B cell (primary cell): ENCODE measurements around the gene SLC9A7. TPM values are rescaled to one million over a fixed set of nuclear protein-coding genes. Genes with fewer than 3 reads are reported as not detected.
A peak's percentile ranks its signal among the peaks of the same experiment; 100 is the strongest.

ENCODE experiments used
- ATAC-seq: fragments of 200-7000 bp; cut with Tn5 transposase; one replicate; pipeline ENCODE4 v1.10.0; 2021; ENCODE audit warnings: low read depth, mild to moderate bottlenecking, moderate number of reproducible peaks, moderate library complexity
- CTCF ChIA-PET: fragments of 350-600 bp; sonication (Branson Sonifier 250); formaldehyde crosslinking; loops from one replicate; lab custom pipeline; 2021; ENCODE audit warnings: antibody characterized with exemption, inconsistent platforms; lab: Charles Lee
- POLR2A ChIA-PET: fragments of 350-600 bp; sonication (Branson Sonifier 250); formaldehyde crosslinking; loops from one replicate; lab custom pipeline; 2021; ENCODE audit warnings: antibody characterized with exemption; lab: Charles Lee
- DNase-seq: peaks from one replicate; pipeline ENCODE4 v3.0.0; 2013
- H2AFZ ChIP-seq: 2 replicates; pipeline ENCODE4 v1.6.1; 2012; ENCODE audit warnings: mild to moderate bottlenecking, low read depth, low read length; ENCODE audit not compliant: insufficient read depth, poor library complexity, severe bottlenecking
- H3K27ac ChIP-seq, 2 donors: 1 replicate in 1 of 2; 2 replicates in 1 of 2; pipeline ENCODE4 v1.5.1; 2012 to 2013; ENCODE audit warnings: low read length in 2 of 2, mild to moderate bottlenecking in 2 of 2, moderate library complexity in 1 of 2
- H3K27me3 ChIP-seq, 4 experiments: fragments of 200-600 bp in 1 of 4; sonication (generic) in 1 of 4; replicated peaks in 1 of 4; 1 replicate in 2 of 4; 2 replicates in 2 of 4; pipeline versions ENCODE4 v1.6.1 to v1.7.0; 2013 to 2016; ENCODE audit warnings: low read length in 3 of 4, mild to moderate bottlenecking in 2 of 4, mixed read lengths in 1 of 4, moderate library complexity in 1 of 4; ENCODE audit not compliant: insufficient read depth in 4 of 4, control insufficient read depth in 3 of 4; ENCODE audit errors: control extremely low read depth in 1 of 4
- H3K36me3 ChIP-seq, 2 experiments: replicated peaks in 1 of 2; 1 replicate in 1 of 2; 2 replicates in 1 of 2; pipeline versions ENCODE4 v1.6.1 to v1.7.1; 2013; ENCODE audit warnings: low read length in 1 of 2; ENCODE audit not compliant: insufficient read depth in 2 of 2, control insufficient read depth in 1 of 2; ENCODE audit errors: control extremely low read depth in 1 of 2, extremely low read depth in 1 of 2
- H3K4me1 ChIP-seq, 2 donors: fragments of 200-600 bp in 1 of 2; sonication (generic) in 1 of 2; 1 replicate in 1 of 2; 2 replicates in 1 of 2; pipeline versions ENCODE4 v1.5.1 to v1.6.1; 2013 to 2017; ENCODE audit warnings: low read length in 2 of 2; ENCODE audit not compliant: control insufficient read depth in 2 of 2, insufficient read depth in 2 of 2
- H3K4me2 ChIP-seq: replicated peaks from 2 replicates; pipeline ENCODE3; 2012; ENCODE audit warnings: mild to moderate bottlenecking, low read depth, low read length; ENCODE audit not compliant: poor library complexity, severe bottlenecking
- H3K4me3 ChIP-seq, 5 experiments: fragments of 200-600 bp in 1 of 5; sonication (generic) in 1 of 5; 1 replicate in 3 of 5; 2 replicates in 2 of 5; pipeline versions ENCODE4 v1.5.1 to v1.7.0; 2011 to 2016; ENCODE audit warnings: low read length in 4 of 5, mild to moderate bottlenecking in 4 of 5, low read depth in 2 of 5, control low read depth in 1 of 5, moderate library complexity in 1 of 5; ENCODE audit not compliant: insufficient read depth in 1 of 5; ENCODE audit errors: control extremely low read depth in 1 of 5, extremely low read depth in 1 of 5
- H3K79me2 ChIP-seq: fragments of 200-600 bp; sonication (generic); one replicate; pipeline ENCODE4 v1.6.0; 2016; ENCODE audit warnings: low read length; ENCODE audit not compliant: control insufficient read depth, insufficient read depth
- H3K9ac ChIP-seq: fragments of 200-600 bp; sonication (generic); 2 replicates; pipeline ENCODE4 v1.6.1; 2017; ENCODE audit warnings: mild to moderate bottlenecking, low read length, moderate library complexity
- H3K9me3 ChIP-seq, 3 donors: one replicate each; pipeline versions ENCODE4 v1.6.1 to v1.7.1; 2013; ENCODE audit warnings: low read length in 2 of 3; ENCODE audit not compliant: control insufficient read depth in 2 of 3, insufficient read depth in 1 of 3; ENCODE audit errors: control extremely low read depth in 1 of 3
- H4K20me1 ChIP-seq: 2 replicates; pipeline ENCODE4 v1.6.0; 2012; ENCODE audit warnings: mild to moderate bottlenecking, low read length; ENCODE audit not compliant: insufficient read depth, control insufficient read depth, poor library complexity, severe bottlenecking
- H3K27ac Mint-ChIP-seq: one replicate; pipeline ENCODE4 v1.8.0; 2021; ENCODE audit warnings: mixed read lengths
- H3K27me3 Mint-ChIP-seq: one replicate; pipeline ENCODE4 v1.8.0; 2021; ENCODE audit warnings: mixed read lengths
- H3K4me1 Mint-ChIP-seq: one replicate; pipeline ENCODE4 v1.8.0; 2021; ENCODE audit warnings: mixed read lengths
- H3K4me3 Mint-ChIP-seq: one replicate; pipeline ENCODE4 v1.8.0; 2021; ENCODE audit warnings: mixed read lengths
- H3K9me3 Mint-ChIP-seq: one replicate; pipeline ENCODE4 v1.8.0; 2022; ENCODE audit warnings: mixed read lengths; ENCODE audit not compliant: insufficient read depth
- EZH2 ChIP-seq: IDR thresholded peaks from 2 replicates; pipeline ENCODE4 v1.6.1; 2012; ENCODE audit warnings: borderline replicate concordance, low read depth, mild to moderate bottlenecking, moderate library complexity, low read length; ENCODE audit not compliant: insufficient read depth, poor library complexity, severe bottlenecking
- WGBS: methylation state at CpG from one replicate; pipeline ENCODE4 v1.1.5; 2013; ENCODE audit warnings: missing lambda C conversion rate; ENCODE audit not compliant: insufficient coverage; 5-methylcytosine and 5-hydroxymethylcytosine counted together
- intact Hi-C: fragments of 100-400 bp; cut with micrococcal nuclease; formaldehyde crosslinking; loops from one replicate; pipeline ENCODE4 v1.10.0; 2022
- polyA plus RNA-seq: library from polyadenylated mRNA; depleted of rRNA; stranded (reverse); fragments of >200 nt; gene quantifications from 2 replicates; pipeline ENCODE4 v1.2.3, GENCODE V29; 2012
- total RNA-seq, 2 donors: library from RNA; stranded (reverse); fragments of 120-200 nt in 1 of 2; gene quantifications; 1 replicate in 1 of 2; 2 replicates in 1 of 2; pipeline versions ENCODE4 v1.2.3 to v1.2.4, GENCODE V29; 2013 to 2022
- TF ChIP-seq, protein P1 (sequence below): fragments of 200-600 bp; IDR thresholded peaks from one replicate; pipeline ENCODE4 v1.8.0; 2022; ENCODE audit warnings: antibody characterized with exemption, mild to moderate bottlenecking

The SLC9A7 gene
- total and polyA plus RNA-seq, 2 donors (not counting 1 experiment from before 2014, with no cell fraction given): 24.9 to 53.2 TPM

- Histone ChIP-seq H3K27me3 (no peaks in the 10 kb centered on the region), H4K20me1 (peaks cover 30% of the 10 kb centered on the region), H3K27ac (peak overlapping the region in 1 of 2 donors; percentile 1), H3K4me3 (no peak overlapping the region), H3K4me2 (peak overlapping the region; percentile 37), H3K9ac (no peak overlapping the region), H3K79me2 (peaks cover 69% of the 10 kb centered on the region), H3K4me1 (peaks cover 25% of the 10 kb centered on the region in 2 donors), H3K9me3 (no peaks in the 10 kb centered on the region), H3K36me3 (no peaks in the 10 kb centered on the region), H2AFZ (no peak overlapping the region)
- DNase-seq (no peak), ATAC-seq (no peak)
- ChIA-PET POLR2A (no interaction called here), CTCF (interaction anchor here (0.6 kb wide), 1 partner anchor 9 kb away, joined by 4 read pairs; no protein-coding TSS in a partner anchor)
- H3K4me3 Mint-ChIP-seq: no peak overlapping the region
- H3K9me3 Mint-ChIP-seq: no peaks in the 10 kb centered on the region
- peak overlapping the region; percentile 53 for H3K27ac Mint-ChIP-seq
- H3K27me3 Mint-ChIP-seq: no peaks in the 10 kb centered on the region
- no peak for TF ChIP-seq EZH2
- TF ChIP-seq, protein P1, sequence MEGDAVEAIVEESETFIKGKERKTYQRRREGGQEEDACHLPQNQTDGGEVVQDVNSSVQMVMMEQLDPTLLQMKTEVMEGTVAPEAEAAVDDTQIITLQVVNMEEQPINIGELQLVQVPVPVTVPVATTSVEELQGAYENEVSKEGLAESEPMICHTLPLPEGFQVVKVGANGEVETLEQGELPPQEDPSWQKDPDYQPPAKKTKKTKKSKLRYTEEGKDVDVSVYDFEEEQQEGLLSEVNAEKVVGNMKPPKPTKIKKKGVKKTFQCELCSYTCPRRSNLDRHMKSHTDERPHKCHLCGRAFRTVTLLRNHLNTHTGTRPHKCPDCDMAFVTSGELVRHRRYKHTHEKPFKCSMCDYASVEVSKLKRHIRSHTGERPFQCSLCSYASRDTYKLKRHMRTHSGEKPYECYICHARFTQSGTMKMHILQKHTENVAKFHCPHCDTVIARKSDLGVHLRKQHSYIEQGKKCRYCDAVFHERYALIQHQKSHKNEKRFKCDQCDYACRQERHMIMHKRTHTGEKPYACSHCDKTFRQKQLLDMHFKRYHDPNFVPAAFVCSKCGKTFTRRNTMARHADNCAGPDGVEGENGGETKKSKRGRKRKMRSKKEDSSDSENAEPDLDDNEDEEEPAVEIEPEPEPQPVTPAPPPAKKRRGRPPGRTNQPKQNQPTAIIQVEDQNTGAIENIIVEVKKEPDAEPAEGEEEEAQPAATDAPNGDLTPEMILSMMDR: no peak
- H3K4me1 Mint-ChIP-seq: peaks cover 63% of the 10 kb centered on the region
- intact Hi-C loops: no loop called here
- 40% methylated on average over 1 of the region's 7 CpGs for WGBS
These were observed 36.0 kb downstream of the SLC9A7 start for GRCh38 chrX:46722742-46723568.

- peaks cover 59 to 62% of the 10 kb centered on the region in 2 donors for H3K4me1 ChIP-seq
- H2AFZ ChIP-seq: no peak overlapping the region
- H4K20me1 ChIP-seq: peaks cover 4% of the 10 kb centered on the region
- no peaks in the 10 kb centered on the region for H3K36me3 ChIP-seq
- no peak overlapping the region for H3K4me3 Mint-ChIP-seq
- peaks cover 80% of the 10 kb centered on the region for H3K4me1 Mint-ChIP-seq
- ATAC-seq (no peak), DNase-seq (no peak)
- H3K27ac ChIP-seq: peak overlapping the region in 1 of 2 donors; percentile 61
- H3K27me3 ChIP-seq: no peaks in the 10 kb centered on the region
- POLR2A ChIA-PET: no interaction called here
- H3K27me3 Mint-ChIP-seq: no peaks in the 10 kb centered on the region
- no peak overlapping the region for H3K9ac ChIP-seq
- CTCF ChIA-PET: no interaction called here
- H3K27ac Mint-ChIP-seq: peak overlapping the region; percentile 10
- no peaks in the 10 kb centered on the region for H3K9me3 Mint-ChIP-seq
- no CpG with 5 or more reads among the region's 3 CpGs for WGBS
- H3K9me3 ChIP-seq: no peaks in the 10 kb centered on the region
- H3K79me2 ChIP-seq: peaks cover 68% of the 10 kb centered on the region
- H3K4me2 ChIP-seq: peak overlapping the region; percentile 47
- H3K4me3 ChIP-seq: no peak overlapping the region
- intact Hi-C loops: no loop called here
- no peak for TF ChIP-seq EZH2
- TF ChIP-seq, protein P1: no peak
These were observed 42.1 kb downstream of the SLC9A7 start for GRCh38 chrX:46716796-46717195.
